Metanephros (tissue), 2 donors: ENCODE results near the gene ADCY3. TPM values are rescaled to one million over a fixed set of nuclear protein-coding genes. Genes with fewer than 3 reads are reported as not detected.

Experiments
- small RNA-seq: library from RNA; depleted of rRNA; stranded (forward); fragments of <200 nt; gene quantifications from one replicate; pipeline ENCODE3, GENCODE V24; 2014; ENCODE audit warnings: low replicate concordance
- total RNA-seq: library from RNA; depleted of rRNA; stranded (reverse); fragments of >200 nt; gene quantifications from one replicate; pipeline ENCODE4 v1.2.3, GENCODE V29; 2014

The ADCY3 gene
- total RNA-seq, result 52.3 TPM

DNA sequence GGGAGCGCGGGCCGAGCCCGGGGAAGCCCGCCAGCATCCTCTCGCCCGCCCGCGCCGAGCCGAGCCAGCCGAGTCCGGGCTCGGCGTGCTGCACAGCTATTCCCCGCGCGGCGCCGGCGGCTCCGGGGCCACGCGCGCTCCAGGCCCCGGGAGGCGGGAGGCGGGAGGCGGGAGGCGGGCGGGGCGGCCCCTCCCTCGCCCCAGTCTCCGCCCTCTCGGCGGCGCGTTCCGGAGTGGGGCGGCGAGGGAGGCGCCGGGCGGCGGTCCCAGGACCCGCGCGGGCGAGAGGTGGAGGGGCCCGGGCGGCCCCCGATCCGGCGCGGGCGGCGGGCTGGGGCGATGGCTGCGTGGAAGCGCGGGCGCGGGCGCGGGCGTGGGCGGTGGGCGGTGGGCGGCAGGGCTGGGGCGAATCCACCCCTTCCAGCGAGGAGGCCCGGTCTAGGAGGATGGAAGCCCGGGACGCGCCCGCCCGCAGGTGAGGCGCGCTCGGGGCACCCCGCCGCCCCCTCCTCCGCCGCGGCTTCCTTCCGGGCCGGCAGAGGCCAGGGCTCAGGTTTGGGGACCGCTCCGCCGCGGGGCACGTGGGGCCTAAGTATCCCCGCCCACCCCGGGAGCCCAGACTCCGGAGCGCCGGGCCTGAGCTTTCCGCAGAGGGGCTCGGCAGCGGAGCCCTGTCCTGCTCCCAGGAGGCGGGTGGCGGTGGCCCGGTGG, at the start of gene ADCY3:
Gene ADCY3 (minus strand): TSS at position 140 of the 711 bp plus-strand sequence. CDS start 1,250 bp downstream, outside the sequence.

DNA sequence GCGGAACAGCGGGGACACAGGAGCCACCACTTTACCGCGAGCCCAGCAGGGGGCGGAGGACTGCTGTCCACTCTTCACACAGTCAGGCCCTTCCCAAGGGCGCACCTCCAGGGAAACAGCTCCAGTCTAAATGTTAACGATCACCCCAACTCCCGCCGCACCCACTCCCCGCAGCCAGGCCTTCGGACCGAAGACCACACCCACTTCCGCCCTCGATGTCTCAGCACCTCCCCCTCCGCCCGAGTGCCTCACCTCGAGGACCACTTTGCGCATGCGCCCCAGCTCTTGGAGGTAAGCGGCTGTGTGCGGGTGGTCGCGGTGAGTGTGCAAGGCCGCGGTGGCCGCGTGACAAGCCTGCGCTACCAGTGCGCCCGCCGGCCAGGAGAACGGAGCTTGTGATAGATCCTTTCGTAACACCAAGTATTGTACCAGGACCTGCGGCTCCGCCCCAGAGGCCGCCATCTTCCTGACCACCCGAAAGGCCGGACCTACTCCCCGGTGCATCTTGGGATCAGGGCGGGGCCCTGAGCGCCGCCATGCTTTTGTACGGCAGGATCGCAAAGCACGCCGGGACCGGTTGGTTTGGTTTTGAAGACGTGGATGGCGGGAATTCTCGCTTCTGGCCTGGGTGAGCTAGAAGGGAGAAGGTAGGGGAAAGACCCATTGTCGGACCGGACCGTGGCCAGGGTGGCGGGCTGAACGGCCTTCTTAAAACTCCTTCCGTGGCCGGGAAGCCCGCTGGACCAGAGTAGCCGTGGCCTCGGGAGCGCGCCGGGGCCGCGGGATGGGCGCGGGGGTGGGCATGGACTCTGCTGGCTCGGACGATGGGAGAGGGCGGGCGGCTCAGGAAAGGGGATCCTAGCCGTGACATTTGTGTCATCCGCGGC, 126.9 kb downstream of the ADCY3 start, which contains the start of the genes CENPO and PTRHD1:
Gene CENPO (plus strand): TSS at position 552 of the 887 bp plus-strand sequence. CDS start 495 bp downstream, outside the sequence.
Gene PTRHD1 (minus strand): TSS at position 518 of the 887 bp plus-strand sequence. CDS start 14 bp downstream, at position 504.

Small RNA genes lying within 50 kb of the gene (small RNA-seq; reads per million reads assigned to genes)
- gene AC013267.1 (not detected), gene RF00016 (not detected)

Other genes with a start within 250 kb of the ADCY3 start
- gene PTRHD1, start 126.8 kb downstream of the ADCY3 start, total RNA-seq, result 32.7 TPM
- 12.6 TPM for gene CENPO, start 126.8 kb downstream of the ADCY3 start, total RNA-seq
- 8.7 TPM for gene DNAJC27, start 51.7 kb upstream of the ADCY3 start, total RNA-seq
- 7.8 TPM for gene EFR3B, start 121.8 kb upstream of the ADCY3 start, total RNA-seq
- 7.8 TPM for gene POMC, start 248.3 kb upstream of the ADCY3 start, total RNA-seq